DMS53 (cell line): ENCODE results near the gene CSF2.

ENCODE experiments used
- DNase-seq: peaks from one replicate; lab custom pipeline; 2025; lab: John Stamatoyannopoulos, UW

The CSF2 gene

DNA sequence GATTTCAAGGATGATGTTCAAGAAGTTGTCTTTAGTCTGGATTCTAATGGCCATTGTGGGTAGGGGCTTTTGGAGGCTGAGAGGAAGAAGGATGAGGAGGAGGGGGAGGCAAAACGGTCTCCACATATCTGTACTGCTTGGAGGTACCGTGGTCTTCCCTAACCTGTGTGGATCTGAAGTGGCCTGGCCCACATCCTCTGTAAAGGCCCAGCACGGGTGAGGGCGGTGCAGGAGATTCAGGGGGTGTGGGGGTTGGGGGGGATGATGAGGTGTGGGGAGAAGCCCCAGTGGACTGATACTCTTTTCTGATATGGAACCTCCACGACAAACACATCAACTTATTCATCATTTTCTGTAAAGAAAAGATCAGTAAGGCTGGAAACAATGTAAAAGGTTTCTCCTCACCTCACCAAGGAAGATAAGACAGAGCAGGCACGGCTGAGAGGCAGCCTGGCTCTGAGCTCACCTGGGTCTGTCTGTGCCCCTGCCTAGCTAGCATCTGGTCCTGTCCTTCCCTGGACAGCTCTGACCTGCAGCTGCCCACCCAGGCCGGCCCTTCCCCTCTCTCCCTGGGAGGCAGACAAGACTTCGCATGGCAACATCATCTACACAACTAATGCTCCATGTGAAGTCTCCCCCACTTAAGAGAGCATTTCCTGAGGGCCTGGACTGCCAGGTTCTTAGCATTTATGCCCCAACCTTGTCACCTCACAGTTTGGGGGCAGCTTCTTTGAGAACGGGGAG, 18.7 kb upstream of the CSF2 start:
- DNase-seq: no peak

DNA sequence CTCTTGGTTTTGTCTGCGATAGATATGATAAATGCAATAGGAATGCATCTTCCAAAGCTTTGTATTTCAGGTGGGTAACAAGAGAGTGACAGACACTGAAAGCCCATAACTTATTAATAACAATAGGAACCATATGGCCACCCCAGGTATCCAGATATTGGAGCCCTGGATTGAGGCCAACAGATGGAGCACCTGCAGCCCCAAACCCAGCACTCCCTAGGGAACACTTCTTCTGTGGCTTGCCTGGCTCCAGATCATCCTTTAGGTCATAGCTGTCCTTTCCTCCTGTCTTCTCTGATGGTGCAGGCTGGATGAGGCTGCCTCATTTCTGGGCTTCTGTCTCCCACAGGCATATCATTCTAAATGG, 18.2 kb upstream of the CSF2 start:
- DNase-seq: no peak

DNA sequence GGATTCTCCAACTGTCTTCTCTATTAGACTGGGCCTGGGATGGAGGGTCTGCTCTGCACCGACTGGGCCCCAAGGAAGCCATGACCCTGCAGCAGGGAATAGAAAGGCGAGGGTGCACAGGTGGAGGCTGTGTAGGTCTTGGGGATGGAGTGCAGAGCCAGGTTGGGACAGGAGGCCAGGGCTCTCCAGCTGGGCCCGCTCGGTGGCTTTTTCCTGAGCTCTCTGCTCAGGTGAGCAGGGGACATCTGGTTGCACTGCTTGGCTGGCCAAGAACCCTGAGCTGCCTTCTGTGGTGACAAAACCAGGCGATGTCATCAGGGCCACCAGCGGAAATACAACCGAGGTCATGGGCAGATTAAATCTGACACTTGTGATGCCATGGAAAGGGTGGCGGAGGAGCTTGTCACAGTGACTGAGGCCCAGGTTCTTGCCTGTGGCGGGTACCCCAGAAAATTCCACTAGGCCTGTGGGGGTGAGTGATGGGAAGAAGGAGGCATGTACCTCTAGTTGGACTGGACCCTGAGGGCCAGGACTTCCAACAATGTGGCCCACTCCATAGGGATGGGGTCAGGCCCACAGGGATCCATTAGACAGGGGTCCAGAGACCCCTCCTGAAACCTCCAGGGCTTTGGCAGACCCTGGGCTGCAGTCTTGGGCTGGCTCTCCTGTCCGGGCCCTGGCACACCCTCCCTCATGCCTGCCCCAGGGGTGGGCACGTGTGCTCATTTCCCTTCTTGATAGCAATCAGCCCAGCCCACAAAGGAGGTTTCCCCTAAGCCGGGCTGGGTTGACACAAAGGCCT, 17.6 kb upstream of the CSF2 start:
- no peak for DNase-seq

DNA sequence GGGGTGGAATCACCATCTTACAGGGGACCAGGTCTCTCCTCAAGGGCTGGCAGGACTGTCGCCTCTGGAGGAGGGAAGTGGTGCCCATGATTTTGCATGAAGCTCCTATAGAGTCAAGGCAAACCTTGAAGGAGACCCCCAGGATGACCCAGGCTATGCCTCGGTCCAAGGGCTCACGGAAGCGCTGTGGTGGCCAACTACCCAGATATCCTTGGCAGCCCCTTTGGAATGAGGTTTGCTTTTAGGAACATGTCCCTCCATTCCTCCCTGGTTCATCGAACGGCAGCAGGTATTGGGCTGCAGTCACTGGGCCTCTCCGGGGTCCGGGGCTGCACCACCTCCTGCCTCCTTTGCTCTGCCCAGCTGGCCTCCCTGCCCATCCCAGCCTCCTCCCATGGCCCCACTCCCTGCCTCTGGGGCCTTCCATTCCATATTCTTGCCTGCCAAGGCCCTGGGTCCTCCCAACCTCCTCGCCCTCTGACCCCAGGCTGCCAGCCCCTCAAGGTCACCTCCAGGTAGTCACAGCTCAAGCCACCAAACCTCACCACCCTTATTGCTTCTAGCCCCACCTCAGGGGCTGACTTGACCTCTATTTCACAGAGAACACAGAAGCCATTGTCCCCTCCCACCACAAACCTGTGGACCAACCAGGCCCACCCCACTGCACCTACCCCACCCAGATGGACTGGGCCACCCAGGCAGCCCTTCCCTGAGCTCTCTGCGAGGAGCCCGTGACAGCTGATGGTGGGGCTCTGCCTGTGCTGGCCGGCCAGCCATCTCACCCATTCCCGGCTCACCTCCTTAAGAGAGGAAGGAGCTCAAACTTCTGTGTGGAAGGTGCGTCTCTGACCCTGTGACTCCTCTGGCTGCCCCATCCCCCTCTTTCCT, 16.7 kb upstream of the CSF2 start:
- DNase-seq: no peak

DNA sequence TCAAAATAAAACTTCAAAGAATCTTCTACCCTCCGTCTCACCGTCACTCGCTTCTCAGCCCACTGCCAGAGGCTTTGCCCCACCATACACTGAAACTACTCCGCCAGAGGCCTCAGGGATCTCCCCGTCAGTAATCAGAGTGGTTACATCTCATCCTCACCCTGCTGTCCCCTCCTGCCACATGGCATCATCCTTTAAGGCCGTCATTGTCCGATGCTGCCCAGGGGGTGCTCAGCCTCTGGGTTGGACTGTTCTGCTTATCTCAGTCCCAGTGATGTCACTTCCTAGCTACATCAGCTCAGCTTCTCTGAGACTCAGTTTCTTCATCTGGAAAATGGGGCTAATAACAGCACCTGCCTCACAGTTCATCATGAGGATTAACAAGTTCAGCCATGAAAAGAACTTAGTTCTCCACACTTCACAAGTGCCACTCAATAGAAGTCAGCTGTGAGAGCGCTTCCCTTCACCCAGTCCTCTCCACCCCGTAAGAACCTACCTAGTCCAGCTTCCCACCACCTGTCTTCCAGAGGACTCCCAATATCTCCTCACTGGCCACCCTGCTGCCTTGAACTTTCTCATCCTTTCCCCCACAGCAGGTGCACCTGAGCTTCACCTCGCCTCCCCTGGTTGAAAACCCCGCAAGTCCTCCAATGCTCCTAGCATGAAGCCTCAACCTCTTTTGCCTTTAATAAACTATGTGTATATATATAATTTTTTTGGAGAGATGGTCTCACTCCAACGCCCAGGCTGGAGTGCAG, 15.9 kb upstream of the CSF2 start:
- no peak for DNase-seq

DNA sequence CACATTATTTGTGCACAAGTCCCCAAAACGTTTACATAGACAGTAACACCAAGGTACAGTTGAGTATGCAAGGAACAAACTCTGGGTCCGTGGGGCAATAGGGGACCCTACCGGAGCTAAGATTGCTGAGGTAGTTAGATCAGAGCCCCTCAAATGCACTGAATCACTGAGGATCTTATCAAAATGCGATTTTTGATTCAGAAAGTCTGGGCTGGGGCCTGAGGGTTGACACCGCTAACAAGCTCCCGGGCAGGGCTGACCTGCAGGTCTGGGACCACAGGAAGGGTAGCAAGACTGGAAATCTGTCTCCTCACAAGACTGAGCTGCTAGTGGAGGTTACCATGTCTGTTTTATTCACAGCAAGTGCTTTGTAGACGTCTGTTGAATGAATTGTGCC, 14.9 kb upstream of the CSF2 start:
- no peak for DNase-seq

DNA sequence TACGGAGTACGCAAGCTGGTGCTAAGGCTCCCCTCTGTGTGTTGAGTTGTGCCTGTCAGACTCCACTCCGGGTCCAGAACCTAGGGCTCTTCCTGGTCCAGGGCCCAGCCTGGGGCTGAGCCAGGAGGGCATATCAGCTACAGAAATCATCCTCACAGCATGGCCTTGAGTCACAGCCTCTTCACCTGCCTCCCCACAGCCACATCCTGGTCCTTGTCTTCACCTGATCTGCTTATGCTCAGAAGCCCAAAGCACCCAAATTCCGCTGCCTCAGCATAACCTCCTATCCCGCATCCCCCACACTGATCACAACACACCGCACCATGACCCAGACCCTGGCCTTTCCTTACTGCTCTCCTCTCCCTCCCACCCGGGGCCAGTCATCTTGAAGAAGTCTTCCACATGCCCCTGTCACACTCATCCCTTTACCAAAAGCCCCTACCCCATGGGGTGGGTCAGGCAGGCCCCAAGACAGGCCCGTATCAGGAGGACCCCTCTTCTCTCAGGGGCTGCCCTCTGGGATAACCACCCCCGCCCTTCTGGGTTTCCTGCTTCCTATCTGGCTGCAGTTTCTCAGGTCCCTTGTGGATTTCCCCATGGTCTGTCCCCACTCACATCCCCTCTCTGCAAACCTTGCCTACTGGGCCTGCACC, 14.4 kb upstream of the CSF2 start:
- no peak for DNase-seq

DNA sequence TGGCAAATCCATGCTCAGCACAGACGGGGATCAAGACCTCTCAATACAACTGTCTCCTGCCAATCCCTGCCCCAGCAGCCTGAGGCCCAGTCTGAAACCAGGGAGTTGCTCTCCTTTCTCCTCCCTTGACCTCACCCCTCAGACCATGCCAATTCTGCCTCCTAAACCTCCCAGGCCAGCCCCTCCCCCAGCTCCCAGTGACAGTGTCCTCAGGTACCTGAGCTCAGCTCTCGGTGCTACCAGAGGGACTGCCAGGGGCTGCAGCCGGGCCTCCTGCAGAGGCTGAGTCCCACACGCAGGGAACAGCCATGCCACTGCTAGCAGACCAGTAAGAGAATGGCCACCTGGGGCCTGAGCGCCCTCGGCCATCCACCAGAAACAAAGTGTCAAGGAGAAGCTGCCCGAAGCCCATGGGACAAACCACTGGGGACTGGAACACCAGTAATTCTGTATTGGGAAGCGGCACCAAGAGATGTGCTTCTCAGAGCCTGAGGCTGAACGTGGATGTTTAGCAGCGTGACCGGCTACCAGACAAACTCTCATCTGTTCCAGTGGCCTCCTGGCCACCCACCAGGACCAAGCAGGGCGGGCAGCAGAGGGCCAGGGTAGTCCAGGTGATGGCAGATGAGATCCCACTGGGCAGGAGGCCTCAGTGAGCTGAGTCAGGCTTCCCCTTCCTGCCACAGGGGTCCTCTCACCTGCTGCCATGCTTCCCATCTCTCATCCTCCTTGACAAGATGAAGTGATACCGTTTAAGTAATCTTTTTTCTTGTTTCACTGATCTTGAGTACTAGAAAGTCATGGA, 13.7 kb upstream of the CSF2 start:
- DNase-seq: no peak

DNA sequence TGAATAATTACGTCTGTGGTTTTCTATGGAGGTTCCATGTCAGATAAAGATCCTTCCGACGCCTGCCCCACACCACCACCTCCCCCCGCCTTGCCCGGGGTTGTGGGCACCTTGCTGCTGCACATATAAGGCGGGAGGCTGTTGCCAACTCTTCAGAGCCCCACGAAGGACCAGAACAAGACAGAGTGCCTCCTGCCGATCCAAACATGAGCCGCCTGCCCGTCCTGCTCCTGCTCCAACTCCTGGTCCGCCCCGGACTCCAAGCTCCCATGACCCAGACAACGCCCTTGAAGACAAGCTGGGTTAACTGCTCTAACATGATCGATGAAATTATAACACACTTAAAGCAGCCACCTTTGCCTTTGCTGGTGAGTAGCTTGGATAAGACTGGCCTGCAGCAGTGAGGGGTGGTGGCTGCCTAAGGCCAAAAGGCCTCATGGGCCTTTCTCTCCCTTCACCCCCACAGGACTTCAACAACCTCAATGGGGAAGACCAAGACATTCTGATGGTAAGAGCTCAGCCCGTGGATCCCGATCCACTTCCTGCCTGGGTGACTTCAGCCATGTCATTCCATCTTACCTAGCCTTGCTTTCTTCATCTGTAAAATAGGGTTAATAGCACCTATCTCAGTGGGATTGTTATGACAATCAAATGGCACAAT, 13.0 kb upstream of the CSF2 start, which contains the start of gene IL3:
Gene IL3, plus strand, starts transcription at position 155 of the 661 bp plus-strand sequence. Its CDS starts 52 bp downstream, at position 207.
- no peak for DNase-seq

DNA sequence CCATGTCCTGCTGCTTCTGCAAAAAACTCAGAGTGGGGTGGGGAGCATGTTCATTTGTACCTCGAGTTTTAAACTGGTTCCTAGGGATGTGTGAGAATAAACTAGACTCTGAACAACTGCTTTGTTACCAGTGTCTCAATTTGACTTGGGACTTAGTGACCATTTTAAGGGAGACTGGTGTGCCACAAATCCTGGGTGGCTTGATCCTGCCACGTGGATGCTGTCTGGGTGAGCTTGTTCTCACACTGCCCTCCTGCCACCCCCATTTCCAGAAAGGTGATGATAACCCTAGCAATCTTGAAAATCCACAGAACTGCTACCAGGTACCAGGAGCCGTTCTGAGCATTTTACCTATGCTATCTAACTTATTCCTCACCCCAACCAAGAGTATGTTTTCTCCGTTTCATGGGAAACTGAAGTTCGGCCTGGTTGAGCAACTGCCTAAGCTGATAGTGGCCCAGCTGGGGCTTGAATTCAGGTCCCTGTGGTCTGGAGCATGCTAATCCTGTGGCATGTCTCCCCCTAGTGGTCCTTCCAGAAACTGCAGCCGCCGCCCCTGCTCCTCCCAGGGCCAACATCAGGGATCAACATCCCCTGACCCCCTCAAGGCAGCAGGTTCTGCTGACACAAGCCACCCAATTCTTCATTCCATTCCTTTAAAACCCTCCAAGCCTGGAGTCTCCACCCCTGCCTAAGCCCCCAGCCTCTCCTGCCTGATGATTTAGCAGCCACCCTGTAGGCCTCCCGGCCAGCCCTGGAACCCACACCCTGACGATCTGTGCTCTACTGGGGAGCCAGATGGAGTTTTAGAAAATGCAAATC, 10.3 kb upstream of the CSF2 start:
- DNase-seq: peak; percentile 73

DNA sequence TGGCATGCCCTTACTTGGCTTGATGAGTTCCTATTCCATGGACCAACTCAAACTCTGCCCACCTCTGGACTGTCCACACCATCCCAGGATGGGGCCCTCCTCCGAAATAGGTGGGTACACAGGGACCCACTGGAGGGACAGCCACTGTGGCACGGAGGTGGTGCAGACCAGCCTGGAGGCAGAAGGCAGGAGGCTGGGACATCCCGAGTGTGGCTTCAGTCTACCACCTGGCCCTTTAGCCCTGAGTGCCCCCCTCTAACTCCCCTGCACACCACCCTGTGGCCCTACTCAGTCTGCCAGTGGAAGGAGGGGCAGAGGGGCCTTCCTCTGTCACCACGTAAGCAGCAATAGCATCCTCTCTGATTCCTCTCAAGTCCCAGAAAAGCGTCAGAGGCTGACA, 9.4 kb upstream of the CSF2 start:
- DNase-seq: no peak

DNA sequence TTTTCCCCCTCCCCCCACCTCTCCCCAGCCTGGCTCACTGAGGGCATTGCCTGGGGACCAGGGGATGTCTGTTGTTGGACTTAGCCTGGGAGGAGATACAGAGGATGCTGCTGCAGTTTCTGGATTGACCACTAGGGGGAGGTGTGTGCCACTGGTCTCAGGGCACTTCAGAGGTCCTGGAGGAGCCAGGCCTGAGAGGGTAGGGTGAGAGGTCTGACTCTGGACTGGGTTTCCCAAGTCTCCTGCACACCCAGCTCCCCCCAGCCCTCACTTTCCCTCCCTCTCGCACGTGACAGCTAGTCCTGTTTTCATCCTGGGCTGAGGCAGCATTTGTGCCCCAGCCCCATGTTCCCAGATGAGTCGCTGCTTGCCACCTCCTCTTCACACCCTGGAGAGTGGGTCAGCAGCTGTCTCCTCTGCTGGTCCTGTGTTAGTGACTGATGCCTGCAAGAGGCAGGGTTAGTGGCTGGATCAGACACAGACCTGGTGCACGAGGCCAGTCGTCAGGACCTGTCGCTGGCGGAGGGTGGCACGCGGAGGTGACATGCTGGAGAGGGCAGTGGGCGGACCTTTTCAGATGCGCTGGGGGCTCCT, 8.8 kb upstream of the CSF2 start:
- DNase-seq: peak; percentile 88

DNA sequence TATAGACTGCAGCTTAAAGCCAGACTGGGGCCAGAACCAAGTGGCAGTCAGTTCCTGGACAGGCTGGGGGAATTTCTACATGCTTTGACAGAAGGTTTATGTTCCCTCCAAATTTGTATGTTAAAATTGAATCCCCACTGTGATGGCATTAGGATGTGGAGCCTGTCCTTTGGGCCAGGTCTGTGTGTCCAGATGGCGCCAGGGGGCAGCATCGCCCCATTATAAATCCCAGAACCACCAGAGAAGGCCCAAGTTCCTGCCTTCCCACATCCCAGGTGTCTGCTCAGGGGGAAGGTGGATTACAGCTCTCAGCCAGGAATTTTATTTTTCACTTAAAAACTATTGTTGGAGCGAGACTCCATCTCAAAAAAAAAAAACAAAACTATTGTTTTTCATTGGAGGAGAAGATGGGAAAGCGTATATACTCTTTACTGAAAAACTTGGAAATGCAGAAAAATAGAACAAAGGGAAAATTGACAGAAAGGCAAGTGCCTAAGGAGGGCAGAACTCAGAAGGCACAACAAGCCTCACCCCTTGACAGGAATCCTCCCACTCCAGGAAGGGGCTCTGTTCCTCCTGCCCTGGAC, 8.1 kb upstream of the CSF2 start:
- DNase-seq: peak; percentile 91

DNA sequence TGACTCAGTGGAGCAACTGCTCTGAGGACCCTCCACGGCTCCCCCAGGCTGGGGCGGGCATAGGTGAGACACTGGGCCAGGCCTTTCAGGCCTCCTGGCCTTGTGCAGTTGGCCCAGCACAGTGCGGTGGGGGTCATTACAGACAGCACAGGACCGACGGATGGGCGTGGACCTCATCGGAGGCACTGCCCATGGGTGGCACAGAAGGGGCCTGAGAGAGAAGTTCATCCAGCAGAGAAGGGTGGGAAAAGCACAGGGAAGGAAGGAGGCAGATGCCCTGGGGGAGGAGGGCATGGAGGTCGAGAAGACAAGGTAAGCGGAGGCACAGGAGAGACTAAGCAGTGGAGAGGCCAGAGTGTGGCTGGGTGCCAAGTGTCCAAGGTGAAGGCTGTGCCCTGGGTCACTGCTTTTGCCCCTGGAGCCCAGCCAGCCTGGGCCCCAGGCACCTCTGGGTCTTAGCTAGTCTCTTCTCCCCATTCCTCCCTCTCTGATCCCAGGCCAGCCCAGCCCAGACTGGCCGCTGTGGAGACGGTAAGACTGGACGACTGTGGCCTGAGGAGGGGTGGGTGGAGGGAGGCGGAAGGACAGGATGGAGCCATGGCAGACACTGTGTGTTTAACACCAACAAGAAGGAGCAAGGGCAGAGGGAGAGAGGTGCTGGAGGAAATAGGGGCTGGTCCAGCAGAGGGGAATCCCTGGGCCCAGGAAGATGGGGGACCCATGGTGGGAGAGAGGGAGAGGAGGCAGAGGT, 7.5 kb upstream of the CSF2 start:
- no peak for DNase-seq

DNA sequence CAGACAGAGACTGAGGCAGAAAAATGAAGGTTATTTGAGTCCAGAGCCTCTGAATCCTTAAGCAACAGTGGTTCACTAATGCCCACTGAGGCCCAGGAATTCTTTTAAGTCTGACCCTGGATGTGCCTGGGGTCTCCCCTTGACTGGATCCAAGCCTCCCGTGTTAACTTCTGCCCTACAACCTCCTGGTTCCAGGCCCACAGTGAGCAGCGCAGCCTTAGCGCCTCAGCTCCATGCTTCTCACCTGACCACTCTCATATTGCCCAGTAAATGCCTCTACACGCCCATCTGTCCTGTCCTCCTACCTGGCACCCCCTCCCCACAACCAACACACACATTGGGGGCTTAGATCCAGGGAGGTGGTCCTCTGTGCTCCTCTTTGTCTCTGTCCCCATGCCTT, 6.7 kb upstream of the CSF2 start:
- DNase-seq: no peak

DNA sequence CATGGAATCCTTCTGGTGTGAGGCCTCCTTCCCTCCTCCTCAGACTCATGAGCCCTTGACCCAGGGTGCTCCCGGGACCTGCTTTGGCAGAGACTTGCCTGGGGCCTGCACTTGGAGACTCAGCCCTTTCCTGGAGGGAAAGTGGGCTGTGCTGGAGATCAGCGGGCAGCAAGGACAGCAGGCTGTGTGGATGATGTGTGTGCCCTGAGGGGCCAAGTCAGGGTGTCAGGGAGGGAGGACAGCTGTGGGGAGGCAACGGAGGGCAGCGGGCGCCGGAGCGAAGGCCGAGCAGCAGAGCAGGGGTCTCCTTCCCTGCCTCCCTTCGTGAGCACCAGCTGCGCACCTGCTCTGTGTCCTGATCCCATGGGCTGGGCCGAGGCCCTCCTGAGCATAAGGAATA, 6.1 kb upstream of the CSF2 start:
- DNase-seq: no peak
